Measurements from ENCODE around the gene TEKT2.

DNA sequence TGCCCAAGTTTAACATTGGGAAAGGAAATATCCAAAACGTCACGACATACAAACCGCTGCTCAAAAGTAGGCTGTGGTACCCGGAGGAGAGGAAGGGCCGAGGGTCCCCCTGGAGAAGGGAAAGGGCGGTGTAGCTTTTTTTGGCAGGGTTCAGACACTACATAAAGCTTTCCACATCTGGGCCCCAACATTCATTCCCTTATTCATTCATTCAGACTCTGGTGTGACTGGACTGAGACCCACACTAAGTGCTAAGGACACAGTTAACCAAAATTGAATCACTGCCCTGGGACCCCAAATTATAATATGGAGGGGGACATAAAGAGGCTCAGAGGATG lies 51.4 kb downstream of the TEKT2 start:
- TF ChIP-seq EZH2phosphoT487 (IDR thresholded peaks at IDR 0.05; ENCODE audit: insufficient read depth, low read depth) (no peak), EZH2 (IDR thresholded peaks at IDR 0.05; ENCODE audit: insufficient read depth, poor library complexity, severe bottlenecking) (no peak)

Data from GM23248 (cell line).